ENCODE measurements around the gene ARHGAP9. TPM values are rescaled to one million over a fixed set of nuclear protein-coding genes. Genes with fewer than 3 reads are reported as not detected.

The ARHGAP9 gene
- total RNA-seq, 1 experiment from 2014 or later: 0.92 TPM

DNA sequence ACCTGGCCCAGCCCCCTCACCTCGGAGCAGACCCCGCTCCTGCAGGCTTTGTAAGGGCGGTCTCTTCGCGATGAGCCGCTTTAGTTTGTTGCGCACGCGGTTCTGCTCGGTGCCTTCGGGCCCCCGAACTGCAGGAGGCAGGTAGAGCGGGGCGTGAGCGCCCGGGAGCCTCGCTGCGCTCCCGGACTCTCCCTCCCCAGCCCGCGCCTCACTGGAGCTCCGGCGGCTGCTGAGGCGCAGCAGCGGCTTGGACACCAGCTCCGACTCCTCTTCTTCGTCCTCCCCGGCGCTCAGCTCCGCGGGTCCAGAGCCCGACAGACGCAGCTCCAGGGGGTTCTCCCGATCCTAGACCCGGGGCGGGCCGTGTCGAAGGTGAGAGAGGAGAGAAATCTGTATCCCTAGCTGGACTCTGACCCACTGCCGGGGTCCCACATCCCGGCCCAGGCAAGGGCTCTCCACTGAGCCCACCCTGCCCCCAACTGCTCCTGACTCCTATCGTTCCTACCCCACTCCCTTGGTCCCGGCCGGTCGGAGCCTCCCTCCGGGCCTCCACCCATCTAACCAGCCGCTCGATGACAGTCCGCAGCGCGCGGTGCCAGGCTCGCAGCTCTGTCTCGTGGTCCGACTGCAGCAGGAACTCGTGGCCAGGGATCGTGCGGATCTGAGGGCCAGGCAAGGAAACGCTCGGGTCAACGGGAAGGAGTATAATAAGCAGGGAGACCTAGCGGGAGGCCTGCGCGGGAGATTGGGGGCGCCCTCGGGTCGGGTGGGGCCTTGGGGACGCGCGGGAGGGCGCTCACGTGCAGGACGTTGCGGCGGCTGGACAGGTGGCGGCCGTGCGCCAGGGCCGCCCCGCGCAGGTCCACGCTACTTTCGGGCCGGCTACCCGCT, 4.2 kb downstream of the ARHGAP9 start:
- TF ChIP-seq, protein P1, sequence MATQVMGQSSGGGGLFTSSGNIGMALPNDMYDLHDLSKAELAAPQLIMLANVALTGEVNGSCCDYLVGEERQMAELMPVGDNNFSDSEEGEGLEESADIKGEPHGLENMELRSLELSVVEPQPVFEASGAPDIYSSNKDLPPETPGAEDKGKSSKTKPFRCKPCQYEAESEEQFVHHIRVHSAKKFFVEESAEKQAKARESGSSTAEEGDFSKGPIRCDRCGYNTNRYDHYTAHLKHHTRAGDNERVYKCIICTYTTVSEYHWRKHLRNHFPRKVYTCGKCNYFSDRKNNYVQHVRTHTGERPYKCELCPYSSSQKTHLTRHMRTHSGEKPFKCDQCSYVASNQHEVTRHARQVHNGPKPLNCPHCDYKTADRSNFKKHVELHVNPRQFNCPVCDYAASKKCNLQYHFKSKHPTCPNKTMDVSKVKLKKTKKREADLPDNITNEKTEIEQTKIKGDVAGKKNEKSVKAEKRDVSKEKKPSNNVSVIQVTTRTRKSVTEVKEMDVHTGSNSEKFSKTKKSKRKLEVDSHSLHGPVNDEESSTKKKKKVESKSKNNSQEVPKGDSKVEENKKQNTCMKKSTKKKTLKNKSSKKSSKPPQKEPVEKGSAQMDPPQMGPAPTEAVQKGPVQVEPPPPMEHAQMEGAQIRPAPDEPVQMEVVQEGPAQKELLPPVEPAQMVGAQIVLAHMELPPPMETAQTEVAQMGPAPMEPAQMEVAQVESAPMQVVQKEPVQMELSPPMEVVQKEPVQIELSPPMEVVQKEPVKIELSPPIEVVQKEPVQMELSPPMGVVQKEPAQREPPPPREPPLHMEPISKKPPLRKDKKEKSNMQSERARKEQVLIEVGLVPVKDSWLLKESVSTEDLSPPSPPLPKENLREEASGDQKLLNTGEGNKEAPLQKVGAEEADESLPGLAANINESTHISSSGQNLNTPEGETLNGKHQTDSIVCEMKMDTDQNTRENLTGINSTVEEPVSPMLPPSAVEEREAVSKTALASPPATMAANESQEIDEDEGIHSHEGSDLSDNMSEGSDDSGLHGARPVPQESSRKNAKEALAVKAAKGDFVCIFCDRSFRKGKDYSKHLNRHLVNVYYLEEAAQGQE (IDR thresholded peaks at IDR 0.05; ENCODE audit: insufficient read depth in 1 of 2, low read depth in 2 of 2, low read length in 1 of 2): no peak
- no peak for TF ChIP-seq TCF7L2 (IDR thresholded peaks at IDR 0.05; ENCODE audit: low read depth, low read length)
- TF ChIP-seq POLR2AphosphoS5 (IDR thresholded peaks at IDR 0.05; ENCODE audit: low read depth, low read length): no peak
- no peak for TF ChIP-seq SIN3A (IDR thresholded peaks at IDR 0.05; ENCODE audit: borderline replicate concordance, insufficient read depth, low read depth, low read length)
- TF ChIP-seq, protein P2, sequence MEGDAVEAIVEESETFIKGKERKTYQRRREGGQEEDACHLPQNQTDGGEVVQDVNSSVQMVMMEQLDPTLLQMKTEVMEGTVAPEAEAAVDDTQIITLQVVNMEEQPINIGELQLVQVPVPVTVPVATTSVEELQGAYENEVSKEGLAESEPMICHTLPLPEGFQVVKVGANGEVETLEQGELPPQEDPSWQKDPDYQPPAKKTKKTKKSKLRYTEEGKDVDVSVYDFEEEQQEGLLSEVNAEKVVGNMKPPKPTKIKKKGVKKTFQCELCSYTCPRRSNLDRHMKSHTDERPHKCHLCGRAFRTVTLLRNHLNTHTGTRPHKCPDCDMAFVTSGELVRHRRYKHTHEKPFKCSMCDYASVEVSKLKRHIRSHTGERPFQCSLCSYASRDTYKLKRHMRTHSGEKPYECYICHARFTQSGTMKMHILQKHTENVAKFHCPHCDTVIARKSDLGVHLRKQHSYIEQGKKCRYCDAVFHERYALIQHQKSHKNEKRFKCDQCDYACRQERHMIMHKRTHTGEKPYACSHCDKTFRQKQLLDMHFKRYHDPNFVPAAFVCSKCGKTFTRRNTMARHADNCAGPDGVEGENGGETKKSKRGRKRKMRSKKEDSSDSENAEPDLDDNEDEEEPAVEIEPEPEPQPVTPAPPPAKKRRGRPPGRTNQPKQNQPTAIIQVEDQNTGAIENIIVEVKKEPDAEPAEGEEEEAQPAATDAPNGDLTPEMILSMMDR (IDR thresholded peaks at IDR 0.05): no peak
- ChIA-PET CTCF (interaction anchor here (0.6 to 0.7 kb wide), 2 partner anchors 10 to 240 kb away, joined by 4 to 5 read pairs; no protein-coding TSS in a partner anchor), POLR2A (no interaction called here)
- in situ Hi-C loops (cut with HindIII; ENCODE audit: low pct_unique_long_range_greater_than_20kb, low sequenced_read_pairs): no loop called here
- Histone ChIP-seq H3K4me1 (ENCODE audit: control insufficient read depth, insufficient read depth, low read length) (no peaks in the 10 kb centered on the region; the same call in 1 of the 2 replicates), H3K27ac (ENCODE audit: low read length) (no peak overlapping the region), H3K27me3 (ENCODE audit: control insufficient read depth, insufficient read depth, low read length) (peaks cover 2% of the 10 kb centered on the region; the same call in 1 of the 2 replicates), H3K4me3 (ENCODE audit: low read depth in 2 of 2, low read length in 2 of 2) (peak overlapping the region in 1 of 2 experiments; percentile 31; a peak in 1 of 4 replicates), H3K9me3 (ENCODE audit: control insufficient read depth, insufficient read depth, low read depth, low read length) (no peaks in the 10 kb centered on the region), H3K36me3 (ENCODE audit: control insufficient read depth, insufficient read depth, low read length) (no peaks in the 10 kb centered on the region)
- ATAC-seq: peak; percentile 43
- DNase-seq (ENCODE audit: low read depth, low spot score): no peak
- no TSS peak for BruUV-seq (replicated peaks)
- intact Hi-C loops (cut with micrococcal nuclease; ENCODE audit: unreplicated experiment): no loop called here

DNA sequence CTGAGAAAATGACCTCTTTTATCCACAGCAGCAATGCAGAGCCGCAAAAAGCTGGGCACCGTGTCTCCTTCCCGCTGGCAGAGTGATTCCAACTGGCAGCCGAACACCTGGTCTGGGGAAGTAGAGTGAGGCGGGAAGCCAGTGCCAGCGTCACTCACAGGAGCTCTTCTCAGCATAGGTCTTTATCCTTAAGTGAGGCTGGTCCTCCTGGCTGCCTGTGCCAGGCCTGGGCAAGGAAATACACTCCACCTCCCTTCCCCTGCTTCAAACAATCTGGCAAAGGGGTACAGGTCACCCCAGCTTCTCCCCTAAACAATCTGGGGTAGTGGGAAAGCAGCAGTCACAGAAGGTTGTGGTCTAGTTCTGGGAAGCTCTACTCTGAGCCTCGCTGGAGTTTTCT, 4.8 kb downstream of the ARHGAP9 start:
- in situ Hi-C loops (cut with HindIII; ENCODE audit: low pct_unique_long_range_greater_than_20kb, low sequenced_read_pairs): no loop called here
- Histone ChIP-seq H3K27ac (ENCODE audit: low read length) (no peak overlapping the region), H3K4me1 (ENCODE audit: control insufficient read depth, insufficient read depth, low read length) (no peaks in the 10 kb centered on the region; the same call in 1 of the 2 replicates), H3K27me3 (ENCODE audit: control insufficient read depth, insufficient read depth, low read length) (peaks cover 2% of the 10 kb centered on the region; the same call in 1 of the 2 replicates), H3K36me3 (ENCODE audit: control insufficient read depth, insufficient read depth, low read length) (no peaks in the 10 kb centered on the region), H3K4me3 (ENCODE audit: low read depth in 2 of 2, low read length in 2 of 2) (no peak overlapping the region), H3K9me3 (ENCODE audit: control insufficient read depth, insufficient read depth, low read depth, low read length) (no peaks in the 10 kb centered on the region)
- DNase-seq (ENCODE audit: low read depth, low spot score): no peak
- no TSS peak for BruUV-seq (replicated peaks)
- TF ChIP-seq SIN3A (IDR thresholded peaks at IDR 0.05; ENCODE audit: borderline replicate concordance, insufficient read depth, low read depth, low read length): no peak
- no peak for TF ChIP-seq POLR2AphosphoS5 (IDR thresholded peaks at IDR 0.05; ENCODE audit: low read depth, low read length)
- TF ChIP-seq, protein P1 (IDR thresholded peaks at IDR 0.05; ENCODE audit: insufficient read depth in 1 of 2, low read depth in 2 of 2, low read length in 1 of 2): no peak
- TF ChIP-seq TCF7L2 (IDR thresholded peaks at IDR 0.05; ENCODE audit: low read depth, low read length): no peak
- TF ChIP-seq, protein P2 (IDR thresholded peaks at IDR 0.05): no peak
- no peak for ATAC-seq
- POLR2A ChIA-PET: no interaction called here
- CTCF ChIA-PET: no interaction called here
- intact Hi-C loops (cut with micrococcal nuclease; ENCODE audit: unreplicated experiment): no loop called here
